A673 (cell line): Measurements from ENCODE around the gene ANKRD17. TPM values are rescaled to one million over a fixed set of nuclear protein-coding genes. Genes with fewer than 3 reads are reported as not detected.

Source experiments
- Bru-seq: library from RNA; stranded (reverse); fragments of 400-500 nt; gene quantifications from one replicate; lab custom pipeline; 2021; lab: Mats Ljungman, UMichigan
- BruChase-seq, 2 experiments: library from RNA; stranded (reverse); fragments of 400-500 nt; gene quantifications; one replicate each; lab custom pipeline; 2021; lab: Mats Ljungman, UMichigan
- BruUV-seq: library from RNA; stranded (reverse); fragments of 400-500 nt; replicated peaks from 2 replicates; lab custom pipeline; 2021; lab: Mats Ljungman, UMichigan
- CTCF ChIA-PET: fragments of 300-600 bp; sonication (Branson Sonifier 250); formaldehyde crosslinking; loops from one replicate; lab custom pipeline; 2022; ENCODE audit warnings: antibody characterized with exemption; lab: Charles Lee
- POLR2A ChIA-PET: fragments of 300-600 bp; sonication (Branson Sonifier 250); formaldehyde crosslinking; loops from one replicate; lab custom pipeline; 2022; ENCODE audit warnings: antibody characterized with exemption; ENCODE audit not compliant: low non-redundant PET; lab: Charles Lee
- DNase-seq: peaks from one replicate; pipeline ENCODE4 v3.0.0-alpha.2; 2015; ENCODE audit warnings: low spot score
- H3K27ac ChIP-seq: fragments of 200-600 bp; sonication (generic); 2 replicates; pipeline ENCODE4 v1.5.1; 2016; ENCODE audit warnings: mixed run types, low read depth, mild to moderate bottlenecking, mixed read lengths, antibody characterized with exemption, low read length; ENCODE audit not compliant: poor library complexity, severe bottlenecking
- H3K27me3 ChIP-seq: fragments of 200-600 bp; sonication (generic); replicated peaks from 2 replicates; pipeline ENCODE4 v1.6.1; 2017; ENCODE audit warnings: mixed run types, low read depth, mild to moderate bottlenecking, mixed read lengths, antibody characterized with exemption, low read length; ENCODE audit not compliant: insufficient read depth, poor library complexity
- H3K36me3 ChIP-seq: fragments of 200-600 bp; sonication (generic); 2 replicates; pipeline ENCODE4 v1.6.1; 2016; ENCODE audit warnings: mixed run types, mild to moderate bottlenecking, mixed read lengths, antibody characterized with exemption, low read length; ENCODE audit not compliant: insufficient read depth, poor library complexity, severe bottlenecking
- H3K4me1 ChIP-seq: fragments of 200-600 bp; sonication (generic); 2 replicates; pipeline ENCODE4 v1.6.1; 2017; ENCODE audit warnings: mixed run types, mild to moderate bottlenecking, mixed read lengths, antibody characterized with exemption, low read length; ENCODE audit not compliant: insufficient read depth, poor library complexity, severe bottlenecking
- H3K4me3 ChIP-seq: fragments of 200-600 bp; sonication (generic); 2 replicates; pipeline ENCODE4 v1.5.1; 2016; ENCODE audit warnings: low read depth, mixed run types, mild to moderate bottlenecking, mixed read lengths, low read length; ENCODE audit not compliant: poor library complexity, severe bottlenecking
- H3K9me3 ChIP-seq: fragments of 200-600 bp; sonication (generic); 2 replicates; pipeline ENCODE4 v1.6.1; 2016; ENCODE audit warnings: mixed run types, low read depth, mild to moderate bottlenecking, mixed read lengths, antibody characterized with exemption, low read length; ENCODE audit not compliant: poor library complexity, severe bottlenecking
- EZH2 ChIP-seq: fragments of 200-600 bp; sonication (generic); IDR thresholded peaks from 2 replicates; pipeline ENCODE4 v1.6.1; 2017; ENCODE audit warnings: borderline replicate concordance, low read depth, mild to moderate bottlenecking, mixed read lengths, antibody characterized with exemption, low read length; ENCODE audit not compliant: poor library complexity, severe bottlenecking
- intact Hi-C: fragments of 100-400 bp; cut with micrococcal nuclease; formaldehyde crosslinking; loops from one replicate; pipeline ENCODE4 v1.10.0; 2022; ENCODE audit not compliant: unreplicated experiment
- long read RNA-seq: library from polyadenylated mRNA; stranded (forward); transcript quantifications from one replicate; pipeline ENCODE4 v2.0.0, GENCODE V29; 2022
- total RNA-seq: library from RNA; stranded (reverse); gene quantifications from 2 replicates; pipeline ENCODE4 v1.2.3, GENCODE V29; 2021
- TF ChIP-seq, protein P1 (sequence below): fragments of 300-800, 200-600 bp; sonication (generic); conservative IDR thresholded peaks from 2 replicates; pipeline ENCODE4 v1.5.1; 2017; ENCODE audit warnings: low read depth, mild to moderate bottlenecking, antibody characterized with exemption, low read length, moderate library complexity, mixed read lengths

The ANKRD17 gene, protein sequence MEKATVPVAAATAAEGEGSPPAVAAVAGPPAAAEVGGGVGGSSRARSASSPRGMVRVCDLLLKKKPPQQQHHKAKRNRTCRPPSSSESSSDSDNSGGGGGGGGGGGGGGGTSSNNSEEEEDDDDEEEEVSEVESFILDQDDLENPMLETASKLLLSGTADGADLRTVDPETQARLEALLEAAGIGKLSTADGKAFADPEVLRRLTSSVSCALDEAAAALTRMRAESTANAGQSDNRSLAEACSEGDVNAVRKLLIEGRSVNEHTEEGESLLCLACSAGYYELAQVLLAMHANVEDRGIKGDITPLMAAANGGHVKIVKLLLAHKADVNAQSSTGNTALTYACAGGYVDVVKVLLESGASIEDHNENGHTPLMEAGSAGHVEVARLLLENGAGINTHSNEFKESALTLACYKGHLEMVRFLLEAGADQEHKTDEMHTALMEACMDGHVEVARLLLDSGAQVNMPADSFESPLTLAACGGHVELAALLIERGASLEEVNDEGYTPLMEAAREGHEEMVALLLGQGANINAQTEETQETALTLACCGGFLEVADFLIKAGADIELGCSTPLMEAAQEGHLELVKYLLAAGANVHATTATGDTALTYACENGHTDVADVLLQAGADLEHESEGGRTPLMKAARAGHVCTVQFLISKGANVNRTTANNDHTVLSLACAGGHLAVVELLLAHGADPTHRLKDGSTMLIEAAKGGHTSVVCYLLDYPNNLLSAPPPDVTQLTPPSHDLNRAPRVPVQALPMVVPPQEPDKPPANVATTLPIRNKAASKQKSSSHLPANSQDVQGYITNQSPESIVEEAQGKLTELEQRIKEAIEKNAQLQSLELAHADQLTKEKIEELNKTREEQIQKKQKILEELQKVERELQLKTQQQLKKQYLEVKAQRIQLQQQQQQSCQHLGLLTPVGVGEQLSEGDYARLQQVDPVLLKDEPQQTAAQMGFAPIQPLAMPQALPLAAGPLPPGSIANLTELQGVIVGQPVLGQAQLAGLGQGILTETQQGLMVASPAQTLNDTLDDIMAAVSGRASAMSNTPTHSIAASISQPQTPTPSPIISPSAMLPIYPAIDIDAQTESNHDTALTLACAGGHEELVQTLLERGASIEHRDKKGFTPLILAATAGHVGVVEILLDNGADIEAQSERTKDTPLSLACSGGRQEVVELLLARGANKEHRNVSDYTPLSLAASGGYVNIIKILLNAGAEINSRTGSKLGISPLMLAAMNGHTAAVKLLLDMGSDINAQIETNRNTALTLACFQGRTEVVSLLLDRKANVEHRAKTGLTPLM (N-terminal part only)
- 52.0 and 58.4 TPM in 2 replicates for total RNA-seq
- percentile 93 among the genes with signal in this experiment for Bru-seq, nascent RNA
- percentile 90 among the genes with signal in this experiment for BruChase-seq, experiment 1, labeled RNA remaining after a 2-hour chase
- BruChase-seq, experiment 2, labeled RNA remaining after a 6-hour chase, result percentile 88 among the genes with signal in this experiment
- long read RNA-seq, full-length matches to known transcripts, result 2 of 75 reads
- long read RNA-seq, partial matches to known transcripts, result 50 of 75 reads
- long read RNA-seq, other reads (novel, unspliced or antisense), result 23 of 75 reads

DNA sequence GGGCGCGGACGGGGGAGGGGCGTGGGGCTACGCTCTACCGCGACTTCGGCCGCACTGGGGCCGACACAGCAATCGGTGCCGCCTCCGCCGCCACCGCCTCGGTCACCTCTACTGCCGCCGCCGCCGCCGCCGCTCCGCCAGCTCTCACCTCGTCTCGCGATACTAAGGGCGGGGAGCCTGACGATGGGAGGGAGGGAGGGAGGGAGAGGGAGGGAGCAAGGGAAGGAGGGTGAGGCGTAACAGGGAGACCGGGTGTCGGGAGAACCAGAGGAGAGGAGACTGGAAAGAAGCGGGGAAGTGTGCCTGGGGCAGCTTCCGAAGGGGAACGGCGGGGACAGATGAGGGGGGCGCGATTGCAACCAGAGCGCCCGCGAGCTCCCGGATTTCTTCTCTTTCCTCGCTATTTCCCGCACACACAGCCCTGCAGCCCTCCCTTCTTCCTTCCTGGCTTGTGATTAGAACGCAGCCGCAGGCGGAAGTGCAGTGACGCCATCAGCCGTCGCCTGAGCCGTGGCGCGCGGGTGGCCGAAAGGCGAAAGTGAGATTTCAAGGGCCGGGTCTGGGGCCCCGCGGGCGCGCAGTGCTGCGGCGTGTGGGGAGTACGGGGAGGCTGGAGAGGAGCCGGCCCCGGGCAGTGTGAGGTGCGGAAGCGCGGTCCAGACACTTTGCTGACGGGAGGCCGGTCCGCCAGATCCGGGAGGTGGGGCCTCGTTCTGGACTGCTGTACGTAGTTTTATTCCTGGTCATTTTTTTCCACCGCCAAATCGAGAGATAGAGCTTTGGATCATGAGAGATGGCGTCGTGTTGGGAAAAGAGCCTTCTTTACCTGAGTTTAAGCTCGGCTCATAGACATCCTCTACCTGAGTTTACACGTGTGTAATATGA, at the start of gene ANKRD17:
Gene ANKRD17 (minus strand): TSS at position 113 of the 885 bp plus-strand sequence. CDS start 130 bp downstream, outside the sequence.
- Histone ChIP-seq H3K27me3 (no peaks in the 10 kb centered on the region), H3K27ac (peak within 1 kb of the TSS; percentile 94), H3K4me1 (peaks cover 8% of the 10 kb centered on the region), H3K9me3 (no peaks in the 10 kb centered on the region), H3K36me3 (no peaks in the 10 kb centered on the region), H3K4me3 (peak within 1 kb of the TSS; percentile 83)
- CTCF ChIA-PET, result no interaction called here
- intact Hi-C loops, result loop anchor here (5.0 to 10.0 kb wide), 2 partner anchors 124 to 192 kb away; partner anchors contain the start of gene COX18
- POLR2A ChIA-PET, result interaction anchor here (0.6 kb wide), 3 partner anchors 74 to 865 kb away, joined by 3 to 6 read pairs (median 5); no protein-coding TSS in a partner anchor
- peak; percentile 88 for DNase-seq
- BruUV-seq, result no TSS peak
- no peak for TF ChIP-seq EZH2
- TF ChIP-seq, protein P1, sequence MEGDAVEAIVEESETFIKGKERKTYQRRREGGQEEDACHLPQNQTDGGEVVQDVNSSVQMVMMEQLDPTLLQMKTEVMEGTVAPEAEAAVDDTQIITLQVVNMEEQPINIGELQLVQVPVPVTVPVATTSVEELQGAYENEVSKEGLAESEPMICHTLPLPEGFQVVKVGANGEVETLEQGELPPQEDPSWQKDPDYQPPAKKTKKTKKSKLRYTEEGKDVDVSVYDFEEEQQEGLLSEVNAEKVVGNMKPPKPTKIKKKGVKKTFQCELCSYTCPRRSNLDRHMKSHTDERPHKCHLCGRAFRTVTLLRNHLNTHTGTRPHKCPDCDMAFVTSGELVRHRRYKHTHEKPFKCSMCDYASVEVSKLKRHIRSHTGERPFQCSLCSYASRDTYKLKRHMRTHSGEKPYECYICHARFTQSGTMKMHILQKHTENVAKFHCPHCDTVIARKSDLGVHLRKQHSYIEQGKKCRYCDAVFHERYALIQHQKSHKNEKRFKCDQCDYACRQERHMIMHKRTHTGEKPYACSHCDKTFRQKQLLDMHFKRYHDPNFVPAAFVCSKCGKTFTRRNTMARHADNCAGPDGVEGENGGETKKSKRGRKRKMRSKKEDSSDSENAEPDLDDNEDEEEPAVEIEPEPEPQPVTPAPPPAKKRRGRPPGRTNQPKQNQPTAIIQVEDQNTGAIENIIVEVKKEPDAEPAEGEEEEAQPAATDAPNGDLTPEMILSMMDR, result no peak

DNA sequence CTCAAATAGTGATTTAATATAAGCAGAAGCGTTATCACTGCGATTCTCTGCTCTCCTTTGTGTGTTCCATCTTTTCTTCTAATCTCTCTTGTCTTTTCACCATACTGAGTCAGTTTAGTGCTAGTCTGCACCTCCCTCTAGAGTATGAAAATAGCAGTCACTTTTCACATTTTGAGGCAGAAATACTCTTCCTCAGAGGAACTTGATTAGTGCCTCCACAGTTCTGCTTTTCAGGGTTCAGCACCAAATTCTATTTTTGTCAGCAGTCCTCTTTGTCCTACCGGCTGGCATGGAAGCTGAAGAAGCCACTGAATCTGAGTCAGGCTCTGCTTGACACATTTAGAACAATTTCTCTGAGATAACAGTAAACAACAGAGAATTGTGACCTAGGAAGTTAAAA, 49.7 kb upstream of the ANKRD17 start:
- intact Hi-C loops, result no loop called here
- no peak overlapping the region for H3K27ac ChIP-seq

More for the DNA sequence above, 49.7 kb upstream of the ANKRD17 start:
- no peak for DNase-seq
- no peak for TF ChIP-seq EZH2
- TF ChIP-seq, protein P1, result no peak
- H3K9me3 ChIP-seq, result no peaks in the 10 kb centered on the region
- CTCF ChIA-PET, result interaction anchor here (0.7 kb wide), 1 partner anchor 1261 kb away, joined by 3 read pairs; no protein-coding TSS in a partner anchor
- no peak overlapping the region for H3K4me3 ChIP-seq
- no TSS peak for BruUV-seq
- POLR2A ChIA-PET, result no interaction called here
- H3K27me3 ChIP-seq, result no peaks in the 10 kb centered on the region
- H3K36me3 ChIP-seq, result no peaks in the 10 kb centered on the region
- H3K4me1 ChIP-seq, result no peaks in the 10 kb centered on the region
